BLaER1 treated with 17β-estradiol and CSF1 and Interleukin-3, amounts not matched to agents 10 nM and 100 nM (cell line): Measurements from ENCODE around the gene CNP.

Experiments used
- H3K27ac ChIP-seq, 11 experiments: shearing (Covaris generic); formaldehyde crosslinking; 2 replicates each; pipeline ENCODE4 v1.8.1; 2022
- H3K27me3 ChIP-seq, 11 experiments: shearing (Covaris generic); formaldehyde crosslinking; 2 replicates each; pipeline ENCODE4 v1.8.1; 2022
- H3K36me3 ChIP-seq, 11 experiments: shearing (Covaris generic); formaldehyde crosslinking; 2 replicates each; pipeline ENCODE4 v1.8.1; 2022
- H3K4me1 ChIP-seq, 10 experiments: shearing (Covaris generic); formaldehyde crosslinking; 2 replicates each; pipeline ENCODE4 v1.8.1; 2022
- H3K4me2 ChIP-seq, 11 experiments: shearing (Covaris generic); formaldehyde crosslinking; 2 replicates each; pipeline ENCODE4 v1.8.1; 2022
- H3K4me3 ChIP-seq, 10 experiments: shearing (Covaris generic); formaldehyde crosslinking; 2 replicates each; pipeline ENCODE4 v1.8.1; 2022
- H3K9ac ChIP-seq, 11 experiments: shearing (Covaris generic); formaldehyde crosslinking; 2 replicates each; pipeline ENCODE4 v1.8.1; 2022
- H3K9me3 ChIP-seq, 11 experiments: shearing (Covaris generic); formaldehyde crosslinking; replicated peaks in 1 of 11; 2 replicates each; pipeline ENCODE4 v1.8.1; 2022
- H4K20me1 ChIP-seq, 11 experiments: shearing (Covaris generic); formaldehyde crosslinking; 2 replicates each; pipeline ENCODE4 v1.8.1; 2022
- Cebpa-rat ChIP-seq, 11 experiments: shearing (Covaris generic); IDR thresholded peaks; 2 replicates each; pipeline ENCODE4 v1.8.1; 2022

The CNP gene

GRCh38 chr17:41967141-41967920, 736 bp downstream of the CNP start:
- peaks cover 66 to 85% (median 76%) of the 10 kb centered on the region in 10 experiments for H3K4me1 ChIP-seq
- peak overlapping the region; percentile 75 to 100 (median 94) for H3K4me2 ChIP-seq
- H3K36me3 ChIP-seq = peaks cover 40 to 48% (median 45%) of the 10 kb centered on the region in 11 experiments
- H3K9me3 ChIP-seq = no peaks in the 10 kb centered on the region
- H3K27me3 ChIP-seq = no peaks in the 10 kb centered on the region
- H3K9ac ChIP-seq = peak overlapping the region; percentile 89 to 99 (median 96)
- H3K27ac ChIP-seq = peak overlapping the region; percentile 83 to 96 (median 93)
- H3K4me3 ChIP-seq = peak overlapping the region; percentile 67 to 99 (median 89)
- no peak for TF ChIP-seq Cebpa-rat (IDR thresholded peaks at IDR 0.05)
- H4K20me1 ChIP-seq = peaks cover 40 to 55% (median 50%) of the 10 kb centered on the region in 11 experiments; a peak in 21 of 22 replicates

DNA sequence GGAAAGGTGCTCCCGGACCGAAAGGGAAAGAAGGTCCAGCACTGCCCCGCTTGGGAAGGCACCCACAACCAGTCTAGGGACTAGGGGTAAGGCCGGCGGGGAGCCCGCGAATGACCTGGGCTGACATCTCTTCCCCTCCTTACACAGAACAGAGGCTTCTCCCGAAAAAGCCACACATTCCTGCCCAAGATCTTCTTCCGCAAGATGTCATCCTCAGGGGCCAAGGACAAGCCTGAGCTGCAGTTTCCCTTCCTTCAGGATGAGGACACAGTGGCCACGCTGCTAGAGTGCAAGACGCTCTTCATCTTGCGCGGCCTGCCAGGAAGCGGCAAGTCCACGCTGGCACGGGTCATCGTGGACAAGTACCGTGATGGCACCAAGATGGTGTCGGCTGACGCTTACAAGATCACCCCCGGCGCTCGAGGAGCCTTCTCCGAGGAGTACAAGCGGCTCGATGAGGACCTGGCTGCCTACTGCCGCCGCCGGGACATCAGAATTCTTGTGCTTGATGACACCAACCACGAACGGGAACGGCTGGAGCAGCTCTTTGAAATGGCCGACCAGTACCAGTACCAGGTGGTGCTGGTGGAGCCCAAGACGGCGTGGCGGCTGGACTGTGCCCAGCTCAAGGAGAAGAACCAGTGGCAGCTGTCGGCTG, 1.5 kb downstream of the CNP start:
- H3K4me2 ChIP-seq = peak overlapping the region; percentile 75 to 100 (median 94)
- H3K9ac ChIP-seq = peak overlapping the region; percentile 89 to 99 (median 96)
- H3K4me1 ChIP-seq = peaks cover 67 to 85% (median 76%) of the 10 kb centered on the region in 10 experiments
- peak overlapping the region; percentile 67 to 99 (median 89) for H3K4me3 ChIP-seq
- H4K20me1 ChIP-seq = peaks cover 47 to 62% (median 58%) of the 10 kb centered on the region in 11 experiments; a peak in 21 of 22 replicates
- no peaks in the 10 kb centered on the region for H3K27me3 ChIP-seq
- H3K36me3 ChIP-seq = peaks cover 47 to 55% (median 52%) of the 10 kb centered on the region in 11 experiments
- no peaks in the 10 kb centered on the region for H3K9me3 ChIP-seq
- TF ChIP-seq Cebpa-rat (IDR thresholded peaks at IDR 0.05) = no peak
- H3K27ac ChIP-seq = peak overlapping the region in 10 of 11 experiments; percentile 83 to 96 (median 93); a peak in 15 of 22 replicates

GRCh38 chr17:41968676-41969075, 2.1 kb downstream of the CNP start:
- H4K20me1 ChIP-seq = peaks cover 54 to 69% (median 64%) of the 10 kb centered on the region in 11 experiments
- H3K4me3 ChIP-seq = peak overlapping the region in 2 of 10 experiments; percentile 31 to 99; a peak in 1 of 20 replicates
- peaks cover 70 to 87% (median 81%) of the 10 kb centered on the region in 10 experiments for H3K4me1 ChIP-seq
- H3K9ac ChIP-seq = peak overlapping the region in 9 of 11 experiments; percentile 30 to 99 (median 94); a peak in 7 of 22 replicates
- peak overlapping the region; percentile 41 to 100 (median 92); a peak in 18 of 22 replicates for H3K4me2 ChIP-seq
- H3K9me3 ChIP-seq = no peaks in the 10 kb centered on the region
- peak overlapping the region in 4 of 11 experiments; percentile 5 to 96 (median 52); a peak in 1 of 22 replicates for H3K27ac ChIP-seq
- H3K27me3 ChIP-seq = no peaks in the 10 kb centered on the region
- TF ChIP-seq Cebpa-rat (IDR thresholded peaks at IDR 0.05) = no peak
- H3K36me3 ChIP-seq = peaks cover 53 to 62% (median 58%) of the 10 kb centered on the region in 11 experiments

DNA sequence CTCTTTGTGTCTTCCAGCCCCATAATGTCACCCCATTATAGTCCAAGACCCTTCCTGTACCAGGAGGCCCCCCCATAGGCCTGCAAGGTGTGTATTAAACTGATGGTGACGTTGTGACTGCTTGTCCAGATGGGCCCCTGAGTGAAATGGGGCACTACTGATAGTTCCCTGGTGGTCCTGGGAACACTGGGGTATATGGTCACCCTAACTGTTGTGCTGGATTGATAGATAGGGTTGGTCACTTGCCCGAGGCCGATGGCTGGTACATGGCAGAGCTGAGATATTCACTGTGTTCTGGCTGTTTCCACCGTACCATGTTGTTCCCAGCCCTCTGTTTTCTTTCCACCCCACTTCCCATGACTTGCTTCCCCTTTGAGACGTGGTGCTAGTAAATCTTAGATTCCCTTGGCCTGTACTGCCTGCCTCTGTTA, 4.3 kb downstream of the CNP start:
- Histone ChIP-seq H3K36me3 (peaks cover 76 to 84% (median 81%) of the 10 kb centered on the region in 11 experiments), H3K4me3 (no peak overlapping the region), H3K9me3 (no peaks in the 10 kb centered on the region), H4K20me1 (peaks cover 73 to 91% (median 86%) of the 10 kb centered on the region in 11 experiments), H3K9ac (peak overlapping the region in 3 of 11 experiments; percentile 2 to 24 (median 15); a peak in 2 of 22 replicates), H3K27ac (no peak overlapping the region), H3K4me1 (peaks cover 58 to 86% (median 79%) of the 10 kb centered on the region in 10 experiments), H3K4me2 (peak overlapping the region; percentile 26 to 98 (median 55); a peak in 21 of 22 replicates), H3K27me3 (no peaks in the 10 kb centered on the region)
- no peak for TF ChIP-seq Cebpa-rat (IDR thresholded peaks at IDR 0.05)

DNA sequence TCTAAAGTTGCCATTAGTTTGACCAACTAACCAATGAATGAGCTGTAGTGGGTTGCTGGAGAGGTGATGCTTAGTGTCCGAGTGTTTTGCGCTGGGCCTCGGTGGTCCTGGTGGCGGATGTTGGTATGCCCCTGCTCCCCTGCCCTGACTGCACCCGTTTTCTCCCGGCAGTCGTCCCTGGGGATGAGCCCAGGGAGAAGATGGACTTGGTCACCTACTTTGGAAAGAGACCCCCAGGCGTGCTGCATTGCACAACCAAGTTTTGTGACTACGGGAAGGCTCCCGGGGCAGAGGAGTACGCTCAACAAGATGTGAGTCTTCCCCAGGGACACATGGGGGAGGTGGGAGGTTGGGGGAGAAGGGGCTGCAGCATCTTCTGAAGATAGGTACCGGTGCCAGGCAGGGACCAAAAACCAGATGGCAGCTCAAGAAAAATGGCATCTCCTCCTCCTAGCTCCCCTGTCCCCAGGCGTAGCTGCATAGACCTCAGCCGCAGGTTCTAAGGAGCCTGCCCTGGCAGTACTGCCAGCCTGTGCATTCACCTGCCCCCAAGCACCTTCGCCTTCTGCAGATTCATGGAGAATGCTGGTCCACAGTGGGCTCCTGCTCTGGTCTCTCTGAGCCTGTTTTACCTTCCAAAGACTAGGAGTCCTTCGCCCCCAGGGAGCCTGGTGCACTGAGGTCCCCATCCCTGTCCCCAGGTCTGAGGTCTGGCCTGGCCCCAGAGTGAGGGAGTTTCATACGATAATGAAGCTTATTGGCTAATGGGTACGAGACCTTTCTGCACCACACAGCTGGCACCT, 5.3 kb downstream of the CNP start:
- peaks cover 79 to 100% (median 94%) of the 10 kb centered on the region in 11 experiments for H4K20me1 ChIP-seq
- no peaks in the 10 kb centered on the region for H3K9me3 ChIP-seq
- H3K27ac ChIP-seq = peak overlapping the region in 2 of 11 experiments; percentile 26 to 47; a peak in 2 of 22 replicates
- H3K4me2 ChIP-seq = peak overlapping the region; percentile 60 to 85 (median 74); a peak in 21 of 22 replicates
- no peaks in the 10 kb centered on the region for H3K27me3 ChIP-seq
- no peak for TF ChIP-seq Cebpa-rat (IDR thresholded peaks at IDR 0.05)
- peak overlapping the region in 6 of 11 experiments; percentile 46 to 62 (median 52); a peak in 7 of 22 replicates for H3K9ac ChIP-seq
- peaks cover 85 to 94% (median 90%) of the 10 kb centered on the region in 11 experiments for H3K36me3 ChIP-seq
- H3K4me1 ChIP-seq = peaks cover 65 to 92% (median 84%) of the 10 kb centered on the region in 10 experiments
- no peak overlapping the region for H3K4me3 ChIP-seq

- no peak for TF ChIP-seq Cebpa-rat (IDR thresholded peaks at IDR 0.05)
- peak overlapping the region; percentile 60 to 85 (median 74) for H3K4me2 ChIP-seq
- peak overlapping the region; percentile 35 to 62 (median 49); a peak in 21 of 22 replicates for H3K9ac ChIP-seq
- H3K36me3 ChIP-seq = peaks cover 93 to 100% (median 98%) of the 10 kb centered on the region in 11 experiments
- no peaks in the 10 kb centered on the region for H3K27me3 ChIP-seq
- H3K4me1 ChIP-seq = peaks cover 61 to 96% (median 87%) of the 10 kb centered on the region in 10 experiments
- H3K4me3 ChIP-seq = peak overlapping the region in 3 of 10 experiments; percentile 0 to 9 (median 6); a peak in 2 of 20 replicates
- peak overlapping the region in 9 of 11 experiments; percentile 24 to 62 (median 40); a peak in 16 of 22 replicates for H3K27ac ChIP-seq
- H3K9me3 ChIP-seq = no peaks in the 10 kb centered on the region
- peaks cover 79 to 100% (median 98%) of the 10 kb centered on the region in 11 experiments for H4K20me1 ChIP-seq
These were observed 6.2 kb downstream of the CNP start for GRCh38 chr17:41972571-41973407.

GRCh38 chr17:41973408-41973811, 6.8 kb downstream of the CNP start:
- H3K4me2 ChIP-seq = peak overlapping the region; percentile 56 to 85 (median 74)
- peak overlapping the region in 2 of 10 experiments; percentile 0 to 9; a peak in 1 of 20 replicates for H3K4me3 ChIP-seq
- peaks cover 55 to 96% (median 84%) of the 10 kb centered on the region in 10 experiments for H3K4me1 ChIP-seq
- peaks cover 73 to 100% (median 97%) of the 10 kb centered on the region in 11 experiments for H4K20me1 ChIP-seq
- no peak for TF ChIP-seq Cebpa-rat (IDR thresholded peaks at IDR 0.05)
- H3K9me3 ChIP-seq = no peaks in the 10 kb centered on the region
- H3K36me3 ChIP-seq = peaks cover 93 to 100% (median 99%) of the 10 kb centered on the region in 11 experiments
- H3K9ac ChIP-seq = peak overlapping the region; percentile 35 to 62 (median 49); a peak in 19 of 22 replicates
- H3K27me3 ChIP-seq = no peaks in the 10 kb centered on the region
- peak overlapping the region in 9 of 11 experiments; percentile 24 to 62 (median 40); a peak in 15 of 22 replicates for H3K27ac ChIP-seq
